WTC11 (cell line): ENCODE results near the gene CBR1. TPM values are rescaled to one million over a fixed set of nuclear protein-coding genes. Genes with fewer than 3 reads are reported as not detected.

ENCODE experiments used
- ATF2 ChIP-seq: sonication (generic); formaldehyde crosslinking; IDR thresholded peaks from 2 replicates; pipeline ENCODE4 v1.8.1; 2022; ENCODE audit warnings: low read depth, missing genetic modification reagents, borderline replicate concordance
- CTCF ChIP-seq: fragments of 200-600 bp; IDR thresholded peaks from 2 replicates; pipeline ENCODE4 v1.8.0; 2022; ENCODE audit warnings: antibody characterized with exemption
- ELF4 ChIP-seq: sonication (generic); formaldehyde crosslinking; IDR thresholded peaks from 2 replicates; pipeline ENCODE4 v1.8.1; 2022; ENCODE audit warnings: low read depth, mild to moderate bottlenecking, moderate library complexity, missing genetic modification reagents
- FOXP1 ChIP-seq: sonication (generic); formaldehyde crosslinking; IDR thresholded peaks from 2 replicates; pipeline ENCODE4 v1.8.0; 2022; ENCODE audit warnings: missing genetic modification reagents, mild to moderate bottlenecking, moderate library complexity, borderline replicate concordance
- GABPB1 ChIP-seq: sonication (generic); formaldehyde crosslinking; IDR thresholded peaks from 2 replicates; pipeline ENCODE4 v1.8.1; 2023; ENCODE audit warnings: mild to moderate bottlenecking, missing genetic modification reagents
- GRHL2 ChIP-seq: fragments of 250-450 bp; sonication (Bioruptor Pico); IDR thresholded peaks from 2 replicates; pipeline ENCODE4 v1.8.0; 2022; ENCODE audit warnings: mild to moderate bottlenecking, moderate library complexity; ENCODE audit not compliant: insufficient replicate concordance, severe bottlenecking
- GTF2I ChIP-seq: fragments of 250-450 bp; sonication (Bioruptor Pico); conservative IDR thresholded peaks from 2 replicates; pipeline ENCODE4 v1.4.0; 2021; ENCODE audit warnings: mild to moderate bottlenecking
- JAZF1 ChIP-seq: fragments of 250-450 bp; sonication (Bioruptor Pico); IDR thresholded peaks from 2 replicates; pipeline ENCODE4 v1.9.0; 2021; ENCODE audit warnings: moderate library complexity, mild to moderate bottlenecking, inconsistent platforms
- KAT7 ChIP-seq: sonication (generic); formaldehyde crosslinking; IDR thresholded peaks from 2 replicates; pipeline ENCODE4 v1.8.1; 2023; ENCODE audit warnings: missing genetic modification reagents, mild to moderate bottlenecking, borderline replicate concordance
- MXD4 ChIP-seq: fragments of 250-450 bp; sonication (Bioruptor Pico); IDR thresholded peaks from 2 replicates; pipeline ENCODE4 v1.8.0; 2021; ENCODE audit warnings: mild to moderate bottlenecking, moderate library complexity, borderline replicate concordance
- PRRX2 ChIP-seq: fragments of 250-450 bp; sonication (Bioruptor Pico); IDR thresholded peaks from 2 replicates; pipeline ENCODE4 v1.8.0; 2021; ENCODE audit warnings: mild to moderate bottlenecking
- SP1 ChIP-seq: sonication (generic); formaldehyde crosslinking; conservative IDR thresholded peaks from 2 replicates; pipeline ENCODE4 v1.8.1; 2022; ENCODE audit warnings: missing genetic modification reagents
- TCF7 ChIP-seq: sonication (generic); formaldehyde crosslinking; IDR thresholded peaks from 2 replicates; pipeline ENCODE4 v1.8.0; 2022; ENCODE audit warnings: mild to moderate bottlenecking, low read depth, missing genetic modification reagents, moderate library complexity
- TEAD1 ChIP-seq: sonication (generic); formaldehyde crosslinking; IDR thresholded peaks from 2 replicates; pipeline ENCODE4 v1.8.0; 2022; ENCODE audit warnings: mild to moderate bottlenecking, missing genetic modification reagents
- ZNF121 ChIP-seq: sonication (generic); formaldehyde crosslinking; IDR thresholded peaks from 2 replicates; pipeline ENCODE4 v1.8.0; 2023; ENCODE audit warnings: missing genetic modification reagents
- ZNF281 ChIP-seq: sonication (generic); formaldehyde crosslinking; IDR thresholded peaks from 2 replicates; pipeline ENCODE4 v1.8.0; 2023; ENCODE audit warnings: mild to moderate bottlenecking, missing genetic modification reagents
- ZNF671 ChIP-seq: fragments of 250-450 bp; sonication (Bioruptor Pico); IDR thresholded peaks from 2 replicates; pipeline ENCODE4 v1.8.0; 2021; ENCODE audit warnings: mild to moderate bottlenecking
- total RNA-seq: library from RNA; stranded (reverse); gene quantifications from 3 replicates; pipeline ENCODE4 v1.2.3, GENCODE V29; 2021
- TF ChIP-seq, protein P1 (sequence below): sonication (generic); formaldehyde crosslinking; IDR thresholded peaks from 2 replicates; pipeline ENCODE4 v1.8.0; 2022; ENCODE audit warnings: missing genetic modification reagents
- TF ChIP-seq, protein P2 (sequence below): fragments of 250-450 bp; sonication (Bioruptor Pico); IDR thresholded peaks from 2 replicates; pipeline ENCODE4 v1.9.0; 2021; ENCODE audit warnings: moderate library complexity, mild to moderate bottlenecking, inconsistent platforms, borderline replicate concordance
- TF ChIP-seq, protein P3 (sequence below): sonication (generic); formaldehyde crosslinking; IDR thresholded peaks from 2 replicates; pipeline ENCODE4 v1.8.0; 2022; ENCODE audit warnings: mild to moderate bottlenecking, missing genetic modification reagents
- TF ChIP-seq, protein P4 (sequence below): fragments of 250-450 bp; sonication (Bioruptor Pico); IDR thresholded peaks from 2 replicates; pipeline ENCODE4 v2.1.2; 2022; ENCODE audit warnings: mild to moderate bottlenecking, moderate library complexity
- TF ChIP-seq, protein P5 (sequence below): sonication (generic); formaldehyde crosslinking; IDR thresholded peaks from 2 replicates; pipeline ENCODE4 v1.8.0; 2022; ENCODE audit warnings: mild to moderate bottlenecking, missing genetic modification reagents

Gene CBR1
- total RNA-seq, 1 experiment from 2014 or later = 167 TPM

DNA sequence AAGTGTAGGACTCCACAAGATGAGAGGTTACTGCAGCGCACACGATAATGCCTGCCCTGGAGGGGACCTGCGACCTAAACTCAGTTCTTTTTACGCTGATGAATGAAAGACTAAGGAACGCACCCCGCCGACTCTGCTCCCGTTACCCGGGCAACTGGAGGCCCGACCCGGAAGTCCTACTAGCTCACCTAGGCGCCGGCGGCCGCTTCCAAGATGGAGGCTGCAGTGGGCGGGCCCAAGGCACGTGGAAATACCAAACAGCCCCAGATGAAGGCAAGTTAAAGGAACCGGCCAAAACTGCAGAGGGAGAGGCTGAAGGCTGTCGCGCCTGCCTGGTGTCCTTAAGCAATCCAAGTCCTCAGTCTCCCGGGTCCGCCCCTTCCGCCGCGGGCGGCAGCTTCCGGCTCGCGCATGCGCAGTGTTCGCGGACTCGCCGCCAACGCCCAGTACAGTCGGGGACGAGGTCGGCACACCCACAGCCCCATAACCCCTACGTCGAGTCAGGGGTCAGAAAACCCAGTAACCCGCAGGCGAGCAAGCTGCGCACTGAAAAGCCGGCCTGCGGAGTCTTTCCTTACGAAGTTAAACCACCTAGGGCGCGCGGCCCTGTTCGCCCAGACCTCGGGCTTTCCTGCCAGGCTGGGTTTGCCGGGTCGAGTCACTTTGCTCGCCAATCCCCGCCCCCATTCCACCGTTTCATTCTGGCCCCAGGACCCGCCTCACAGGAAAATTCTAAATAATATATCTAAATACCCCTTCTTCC lies 9.5 kb upstream of the CBR1 start, which contains the start of gene SETD4 (continued):
- no peak for TF ChIP-seq ELF4 (CRISPR knock-in tag)
- no peak for TF ChIP-seq ZNF281 (CRISPR knock-in tag)
- TF ChIP-seq ZNF671 (CRISPR knock-in tag) = no peak
- no peak for TF ChIP-seq ZNF121 (CRISPR knock-in tag)
- TF ChIP-seq TCF7 (CRISPR knock-in tag) = no peak
- TF ChIP-seq ATF2 (CRISPR knock-in tag) = no peak
- TF ChIP-seq SP1 (CRISPR knock-in tag) = peak; percentile 86
- TF ChIP-seq CTCF = no peak
- TF ChIP-seq TEAD1 (CRISPR knock-in tag) = 0 out of 2 replicates have a peak, but pooled peaks have one; percentile 55
- no peak for TF ChIP-seq GRHL2 (CRISPR knock-in tag)
- TF ChIP-seq, protein P1, sequence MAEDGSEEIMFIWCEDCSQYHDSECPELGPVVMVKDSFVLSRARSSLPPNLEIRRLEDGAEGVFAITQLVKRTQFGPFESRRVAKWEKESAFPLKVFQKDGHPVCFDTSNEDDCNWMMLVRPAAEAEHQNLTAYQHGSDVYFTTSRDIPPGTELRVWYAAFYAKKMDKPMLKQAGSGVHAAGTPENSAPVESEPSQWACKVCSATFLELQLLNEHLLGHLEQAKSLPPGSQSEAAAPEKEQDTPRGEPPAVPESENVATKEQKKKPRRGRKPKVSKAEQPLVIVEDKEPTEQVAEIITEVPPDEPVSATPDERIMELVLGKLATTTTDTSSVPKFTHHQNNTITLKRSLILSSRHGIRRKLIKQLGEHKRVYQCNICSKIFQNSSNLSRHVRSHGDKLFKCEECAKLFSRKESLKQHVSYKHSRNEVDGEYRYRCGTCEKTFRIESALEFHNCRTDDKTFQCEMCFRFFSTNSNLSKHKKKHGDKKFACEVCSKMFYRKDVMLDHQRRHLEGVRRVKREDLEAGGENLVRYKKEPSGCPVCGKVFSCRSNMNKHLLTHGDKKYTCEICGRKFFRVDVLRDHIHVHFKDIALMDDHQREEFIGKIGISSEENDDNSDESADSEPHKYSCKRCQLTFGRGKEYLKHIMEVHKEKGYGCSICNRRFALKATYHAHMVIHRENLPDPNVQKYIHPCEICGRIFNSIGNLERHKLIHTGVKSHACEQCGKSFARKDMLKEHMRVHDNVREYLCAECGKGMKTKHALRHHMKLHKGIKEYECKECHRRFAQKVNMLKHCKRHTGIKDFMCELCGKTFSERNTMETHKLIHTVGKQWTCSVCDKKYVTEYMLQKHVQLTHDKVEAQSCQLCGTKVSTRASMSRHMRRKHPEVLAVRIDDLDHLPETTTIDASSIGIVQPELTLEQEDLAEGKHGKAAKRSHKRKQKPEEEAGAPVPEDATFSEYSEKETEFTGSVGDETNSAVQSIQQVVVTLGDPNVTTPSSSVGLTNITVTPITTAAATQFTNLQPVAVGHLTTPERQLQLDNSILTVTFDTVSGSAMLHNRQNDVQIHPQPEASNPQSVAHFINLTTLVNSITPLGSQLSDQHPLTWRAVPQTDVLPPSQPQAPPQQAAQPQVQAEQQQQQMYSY (CRISPR knock-in tag) = no peak
- TF ChIP-seq, protein P2, sequence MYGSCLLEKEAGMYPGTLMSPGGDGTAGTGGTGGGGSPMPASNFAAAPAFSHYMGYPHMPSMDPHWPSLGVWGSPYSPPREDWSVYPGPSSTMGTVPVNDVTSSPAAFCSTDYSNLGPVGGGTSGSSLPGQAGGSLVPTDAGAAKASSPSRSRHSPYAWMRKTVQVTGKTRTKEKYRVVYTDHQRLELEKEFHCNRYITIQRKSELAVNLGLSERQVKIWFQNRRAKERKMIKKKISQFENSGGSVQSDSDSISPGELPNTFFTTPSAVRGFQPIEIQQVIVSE (CRISPR knock-in tag) = no peak
- TF ChIP-seq, protein P3, sequence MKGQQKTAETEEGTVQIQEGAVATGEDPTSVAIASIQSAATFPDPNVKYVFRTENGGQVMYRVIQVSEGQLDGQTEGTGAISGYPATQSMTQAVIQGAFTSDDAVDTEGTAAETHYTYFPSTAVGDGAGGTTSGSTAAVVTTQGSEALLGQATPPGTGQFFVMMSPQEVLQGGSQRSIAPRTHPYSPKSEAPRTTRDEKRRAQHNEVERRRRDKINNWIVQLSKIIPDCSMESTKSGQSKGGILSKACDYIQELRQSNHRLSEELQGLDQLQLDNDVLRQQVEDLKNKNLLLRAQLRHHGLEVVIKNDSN (CRISPR knock-in tag) = peak; percentile 9; the same call in 1 of the 2 replicates
- TF ChIP-seq GTF2I (CRISPR knock-in tag) = no peak
- TF ChIP-seq, protein P4, sequence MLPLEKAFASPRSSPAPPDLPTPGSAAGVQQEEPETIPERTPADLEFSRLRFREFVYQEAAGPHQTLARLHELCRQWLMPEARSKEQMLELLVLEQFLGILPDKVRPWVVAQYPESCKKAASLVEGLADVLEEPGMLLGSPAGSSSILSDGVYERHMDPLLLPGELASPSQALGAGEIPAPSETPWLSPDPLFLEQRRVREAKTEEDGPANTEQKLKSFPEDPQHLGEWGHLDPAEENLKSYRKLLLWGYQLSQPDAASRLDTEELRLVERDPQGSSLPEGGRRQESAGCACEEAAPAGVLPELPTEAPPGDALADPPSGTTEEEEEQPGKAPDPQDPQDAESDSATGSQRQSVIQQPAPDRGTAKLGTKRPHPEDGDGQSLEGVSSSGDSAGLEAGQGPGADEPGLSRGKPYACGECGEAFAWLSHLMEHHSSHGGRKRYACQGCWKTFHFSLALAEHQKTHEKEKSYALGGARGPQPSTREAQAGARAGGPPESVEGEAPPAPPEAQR (CRISPR knock-in tag) = no peak
- TF ChIP-seq KAT7 = 0 out of 2 replicates have a peak, but pooled peaks have one; percentile 63
- TF ChIP-seq FOXP1 = no peak
- TF ChIP-seq PRRX2 (CRISPR knock-in tag) = no peak
- TF ChIP-seq JAZF1 (CRISPR knock-in tag) = no peak
- TF ChIP-seq, protein P5, sequence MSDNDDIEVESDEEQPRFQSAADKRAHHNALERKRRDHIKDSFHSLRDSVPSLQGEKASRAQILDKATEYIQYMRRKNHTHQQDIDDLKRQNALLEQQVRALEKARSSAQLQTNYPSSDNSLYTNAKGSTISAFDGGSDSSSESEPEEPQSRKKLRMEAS (CRISPR knock-in tag) = peak; percentile 89
- TF ChIP-seq GABPB1 (CRISPR knock-in tag) = peak; percentile 26
- no peak for TF ChIP-seq MXD4 (CRISPR knock-in tag)
